LHCN-M2 (cell line): ENCODE measurements around the gene CALML6. TPM values are rescaled to one million over a fixed set of nuclear protein-coding genes. Genes with fewer than 3 reads are reported as not detected.
"Not testable (repeated sequence)": the region's sequence is repeated elsewhere in the genome, so short reads cannot be mapped to it uniquely, and the experiment has no call there.

Experiments
- DNase-seq: peaks from one replicate; pipeline ENCODE4 v3.0.0-alpha.2; 2012; ENCODE audit warnings: low read depth
- total RNA-seq: library from RNA; depleted of rRNA; stranded (reverse); fragments of >200 nt; gene quantifications from 2 replicates; pipeline ENCODE4 v1.2.3, GENCODE V29; 2014

Gene CALML6
- total RNA-seq, 1 experiment from 2014 or later = 0.11 TPM

- DNase-seq = no peak
Measured at GRCh38 chr1:1925437-1926345, 10.6 kb downstream of the CALML6 start.

- DNase-seq = no peak
Measured at GRCh38 chr1:1926346-1926811, 11.3 kb downstream of the CALML6 start.

- no peak for DNase-seq
Measured at GRCh38 chr1:1926886-1927660, 12.0 kb downstream of the CALML6 start.

GRCh38 chr1:1927751-1928150 is 12.7 kb downstream of the CALML6 start:
- DNase-seq = no peak

- no peak for DNase-seq
Measured at GRCh38 chr1:1928231-1929101, 13.4 kb downstream of the CALML6 start.

- no peak for DNase-seq
Measured at GRCh38 chr1:1929102-1929638, 14.1 kb downstream of the CALML6 start.

- no peak for DNase-seq
Measured at GRCh38 chr1:1929639-1930545, 14.8 kb downstream of the CALML6 start.

GRCh38 chr1:1934848-1935247 is 19.8 kb downstream of the CALML6 start:
- DNase-seq = not testable (repeated sequence)

- no peak for DNase-seq
Measured at GRCh38 chr1:1937061-1937460, 22.0 kb downstream of the CALML6 start.

- DNase-seq = no peak
Measured at GRCh38 chr1:1937549-1938275, 22.7 kb downstream of the CALML6 start.

- no peak for DNase-seq
Measured at GRCh38 chr1:1938276-1938573, 23.2 kb downstream of the CALML6 start.

- DNase-seq = no peak
Measured at GRCh38 chr1:1938613-1939295, 23.7 kb downstream of the CALML6 start.

GRCh38 chr1:1939296-1940122 is 24.4 kb downstream of the CALML6 start:
- DNase-seq = no peak

- no peak for DNase-seq
Measured at GRCh38 chr1:1940123-1940425, 25.0 kb downstream of the CALML6 start.

- no peak for DNase-seq
Measured at GRCh38 chr1:1941211-1941841, 26.3 kb downstream of the CALML6 start.

- no peak for DNase-seq
Measured at GRCh38 chr1:1941868-1942752, 27.1 kb downstream of the CALML6 start.
